MM.1S (cell line): ENCODE results near the gene ACOXL.

Experiments used
- DNase-seq: peaks from one replicate; pipeline ENCODE4 v3.0.0-alpha.2; 2015
- H2AFZ ChIP-seq: fragments of 300-600 bp; sonication (generic); 2 replicates; pipeline ENCODE4 v1.6.0; 2016; ENCODE audit warnings: antibody characterized with exemption, low read length
- H3F3A ChIP-seq: fragments of 300-600 bp; sonication (generic); 2 replicates; pipeline ENCODE4 v1.6.1; 2016; ENCODE audit warnings: mild to moderate bottlenecking, antibody characterized with exemption, low read length, moderate library complexity, mixed read lengths; ENCODE audit not compliant: insufficient read depth
- H3K27ac ChIP-seq: fragments of 300-600 bp; sonication (generic); 2 replicates; pipeline ENCODE4 v1.5.1; 2016; ENCODE audit warnings: mild to moderate bottlenecking, low read length
- H3K27me3 ChIP-seq: fragments of 300-600 bp; sonication (generic); replicated peaks from 2 replicates; pipeline ENCODE4 v1.6.0; 2016; ENCODE audit warnings: low read length; ENCODE audit not compliant: insufficient read depth
- H3K36me3 ChIP-seq: fragments of 300-600 bp; sonication (generic); replicated peaks from 2 replicates; pipeline ENCODE4 v1.6.1; 2016; ENCODE audit warnings: mild to moderate bottlenecking, low read length, mixed read lengths; ENCODE audit not compliant: insufficient read depth
- H3K4me1 ChIP-seq: fragments of 300-600 bp; sonication (generic); 2 replicates; pipeline ENCODE4 v1.6.1; 2016; ENCODE audit warnings: low read length, mixed read lengths
- H3K4me2 ChIP-seq: fragments of 300-600 bp; sonication (generic); 2 replicates; pipeline ENCODE4 v1.6.0; 2016; ENCODE audit warnings: low read depth, low read length
- H3K4me3 ChIP-seq: fragments of 300-600 bp; sonication (generic); 2 replicates; pipeline ENCODE4 v1.5.1; 2016; ENCODE audit warnings: low read length, mixed read lengths
- H3K79me2 ChIP-seq: fragments of 300-600 bp; sonication (generic); 2 replicates; pipeline ENCODE4 v1.6.1; 2016; ENCODE audit warnings: mixed run types, low read length, mixed read lengths
- H3K9ac ChIP-seq: fragments of 300-600 bp; sonication (generic); 2 replicates; pipeline ENCODE4 v1.6.1; 2016; ENCODE audit warnings: low read length, mixed read lengths
- H3K9me2 ChIP-seq: fragments of 300-600 bp; sonication (generic); replicated peaks from 2 replicates; pipeline ENCODE4 v1.6.1; 2016; ENCODE audit warnings: mild to moderate bottlenecking, low read length, mixed read lengths; ENCODE audit not compliant: insufficient read depth
- H3K9me3 ChIP-seq: fragments of 300-600 bp; sonication (generic); replicated peaks from 2 replicates; pipeline ENCODE4 v1.6.1; 2016; ENCODE audit warnings: mild to moderate bottlenecking, low read length, mixed read lengths; ENCODE audit not compliant: insufficient read depth
- H4K20me1 ChIP-seq: fragments of 300-600 bp; sonication (generic); 2 replicates; pipeline ENCODE4 v1.6.1; 2016; ENCODE audit warnings: mild to moderate bottlenecking, low read length, moderate library complexity, mixed read lengths; ENCODE audit not compliant: insufficient read depth
- CTCF ChIP-seq: fragments of 300-600 bp; sonication (generic); IDR thresholded peaks from 2 replicates; pipeline ENCODE4 v1.5.1; 2016; ENCODE audit warnings: antibody characterized with exemption, low read length, mixed read lengths
- EZH2 ChIP-seq: fragments of 300-600 bp; sonication (generic); optimal IDR thresholded peaks from 2 replicates; pipeline ENCODE3; 2017; ENCODE audit warnings: low read depth, mild to moderate bottlenecking, antibody characterized with exemption, low read length, mixed read lengths
- EZH2phosphoT487 ChIP-seq: fragments of 300-600 bp; sonication (generic); IDR thresholded peaks from 2 replicates; pipeline ENCODE4 v1.6.1; 2018; ENCODE audit warnings: antibody characterized with exemption, low read length

ACOXL gene

GRCh38 chr2:111148225-111148873, 416.0 kb downstream of the ACOXL start:
- Histone ChIP-seq H3K4me2 (no peak overlapping the region), H4K20me1 (peaks cover 33% of the 10 kb centered on the region), H3K9me2 (no peaks in the 10 kb centered on the region), H3F3A (peaks cover 27% of the 10 kb centered on the region), H3K9ac (no peak overlapping the region), H2AFZ (no peak overlapping the region), H3K27ac (no peak overlapping the region), H3K9me3 (no peaks in the 10 kb centered on the region), H3K79me2 (peaks cover 99% of the 10 kb centered on the region), H3K4me3 (no peak overlapping the region), H3K27me3 (no peaks in the 10 kb centered on the region), H3K4me1 (peaks cover 17% of the 10 kb centered on the region), H3K36me3 (peaks cover 21% of the 10 kb centered on the region)
- TF ChIP-seq CTCF = no peak
- TF ChIP-seq EZH2phosphoT487 = no peak
- TF ChIP-seq EZH2 = no peak
- no peak for DNase-seq

DNA sequence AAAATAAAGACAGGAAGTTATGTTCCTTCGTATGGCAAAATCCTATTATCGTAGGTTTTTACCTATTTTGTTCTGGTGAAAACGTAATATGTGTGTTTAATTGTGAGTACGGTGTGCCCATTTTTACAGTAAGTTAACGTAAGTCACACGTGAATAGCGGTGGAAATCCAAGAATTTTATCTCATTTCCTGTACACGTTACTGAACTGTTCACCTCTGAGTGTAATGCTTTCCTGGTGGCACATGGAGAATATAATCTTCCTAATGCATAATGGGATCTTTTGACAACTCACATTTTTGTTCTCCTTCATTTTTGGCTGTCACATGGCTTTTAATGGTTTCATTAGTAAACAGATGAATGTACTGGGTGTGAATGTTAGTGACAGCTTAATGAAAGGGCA, 416.6 kb downstream of the ACOXL start:
- no peak for DNase-seq
- H3K27me3 ChIP-seq = no peaks in the 10 kb centered on the region
- peaks cover 99% of the 10 kb centered on the region for H3K79me2 ChIP-seq
- H4K20me1 ChIP-seq = peaks cover 27% of the 10 kb centered on the region
- peaks cover 26% of the 10 kb centered on the region for H3F3A ChIP-seq
- no peaks in the 10 kb centered on the region for H3K9me2 ChIP-seq
- H2AFZ ChIP-seq = no peak overlapping the region
- H3K4me2 ChIP-seq = no peak overlapping the region
- no peak for TF ChIP-seq EZH2phosphoT487
- TF ChIP-seq EZH2 = no peak
- TF ChIP-seq CTCF = no peak
- H3K9ac ChIP-seq = no peak overlapping the region
- H3K4me3 ChIP-seq = no peak overlapping the region
- peaks cover 19% of the 10 kb centered on the region for H3K4me1 ChIP-seq
- H3K9me3 ChIP-seq = no peaks in the 10 kb centered on the region
- no peak overlapping the region for H3K27ac ChIP-seq
- peaks cover 21% of the 10 kb centered on the region for H3K36me3 ChIP-seq

GRCh38 chr2:111149882-111150455, 417.6 kb downstream of the ACOXL start:
- Histone ChIP-seq H3K79me2 (peaks cover 99% of the 10 kb centered on the region), H3K36me3 (peaks cover 23% of the 10 kb centered on the region), H4K20me1 (peaks cover 25% of the 10 kb centered on the region), H3F3A (peaks cover 26% of the 10 kb centered on the region), H3K9ac (no peak overlapping the region), H3K9me2 (no peaks in the 10 kb centered on the region), H3K27ac (no peak overlapping the region), H3K27me3 (no peaks in the 10 kb centered on the region), H3K9me3 (no peaks in the 10 kb centered on the region), H3K4me3 (no peak overlapping the region), H3K4me1 (peaks cover 16% of the 10 kb centered on the region), H2AFZ (no peak overlapping the region), H3K4me2 (no peak overlapping the region)
- DNase-seq = no peak
- TF ChIP-seq CTCF = no peak
- no peak for TF ChIP-seq EZH2phosphoT487
- no peak for TF ChIP-seq EZH2
